Measurements from ENCODE around the gene PAK5.

GRCh38 chr20:9574181-9574580 lies 264.7 kb downstream of the PAK5 start:
- TF ChIP-seq, protein P1, sequence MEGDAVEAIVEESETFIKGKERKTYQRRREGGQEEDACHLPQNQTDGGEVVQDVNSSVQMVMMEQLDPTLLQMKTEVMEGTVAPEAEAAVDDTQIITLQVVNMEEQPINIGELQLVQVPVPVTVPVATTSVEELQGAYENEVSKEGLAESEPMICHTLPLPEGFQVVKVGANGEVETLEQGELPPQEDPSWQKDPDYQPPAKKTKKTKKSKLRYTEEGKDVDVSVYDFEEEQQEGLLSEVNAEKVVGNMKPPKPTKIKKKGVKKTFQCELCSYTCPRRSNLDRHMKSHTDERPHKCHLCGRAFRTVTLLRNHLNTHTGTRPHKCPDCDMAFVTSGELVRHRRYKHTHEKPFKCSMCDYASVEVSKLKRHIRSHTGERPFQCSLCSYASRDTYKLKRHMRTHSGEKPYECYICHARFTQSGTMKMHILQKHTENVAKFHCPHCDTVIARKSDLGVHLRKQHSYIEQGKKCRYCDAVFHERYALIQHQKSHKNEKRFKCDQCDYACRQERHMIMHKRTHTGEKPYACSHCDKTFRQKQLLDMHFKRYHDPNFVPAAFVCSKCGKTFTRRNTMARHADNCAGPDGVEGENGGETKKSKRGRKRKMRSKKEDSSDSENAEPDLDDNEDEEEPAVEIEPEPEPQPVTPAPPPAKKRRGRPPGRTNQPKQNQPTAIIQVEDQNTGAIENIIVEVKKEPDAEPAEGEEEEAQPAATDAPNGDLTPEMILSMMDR (IDR thresholded peaks at IDR 0.05; ENCODE audit: insufficient read depth, low read depth, low read length) = no peak
- no peak for TF ChIP-seq EZH2 (IDR thresholded peaks at IDR 0.05; ENCODE audit: insufficient read depth, low read length)
